Natural killer cell (primary cell): ENCODE data around the gene ALLC. TPM values are rescaled to one million over a fixed set of nuclear protein-coding genes. Genes with fewer than 3 reads are reported as not detected.

Experiments
- ATAC-seq, 3 donors: fragments of 150-1000 bp in 2 of 3; fragments of 200-7000 bp in 1 of 3; cut with Tn5 transposase; 1 replicate in 1 of 3; 2 replicates in 2 of 3; pipeline ENCODE4 v1.10.0; 2021; ENCODE audit warnings: mild to moderate bottlenecking in 2 of 3, moderate library complexity in 2 of 3
- DNase-seq, 2 donors: peaks; one replicate each; pipeline versions ENCODE4 v3.0.0 to v3.0.0-alpha.2; 2013 to 2021; ENCODE audit warnings: mixed read lengths in 1 of 2
- H3K27ac ChIP-seq: one replicate; pipeline ENCODE4 v1.5.1; 2013; ENCODE audit warnings: mild to moderate bottlenecking, low read length
- H3K27me3 ChIP-seq: one replicate; pipeline ENCODE4 v1.6.1; 2013; ENCODE audit warnings: low read length; ENCODE audit not compliant: control insufficient read depth, insufficient read depth
- H3K36me3 ChIP-seq: one replicate; pipeline ENCODE4 v1.6.1; 2013; ENCODE audit warnings: low read length; ENCODE audit not compliant: control insufficient read depth, insufficient read depth
- H3K4me1 ChIP-seq: one replicate; pipeline ENCODE4 v1.6.1; 2013; ENCODE audit warnings: low read length; ENCODE audit not compliant: control insufficient read depth, insufficient read depth
- H3K4me3 ChIP-seq: one replicate; pipeline ENCODE4 v1.5.1; 2013; ENCODE audit warnings: low read length
- H3K9me3 ChIP-seq: one replicate; pipeline ENCODE4 v1.6.1; 2013; ENCODE audit warnings: low read length; ENCODE audit not compliant: control insufficient read depth, insufficient read depth
- H3K27ac Mint-ChIP-seq, 2 donors: one replicate each; pipeline ENCODE4 v1.8.0; 2022; ENCODE audit warnings: mild to moderate bottlenecking in 2 of 2, mixed read lengths in 2 of 2, moderate library complexity in 1 of 2
- H3K27me3 Mint-ChIP-seq, 2 donors: one replicate each; pipeline ENCODE4 v1.8.0; 2022; ENCODE audit warnings: low read depth in 2 of 2, mixed read lengths in 2 of 2
- H3K36me3 Mint-ChIP-seq: one replicate; pipeline ENCODE4 v1.8.0; 2022; ENCODE audit warnings: mixed read lengths
- H3K4me1 Mint-ChIP-seq, 2 donors: one replicate each; pipeline ENCODE4 v1.8.0; 2022; ENCODE audit warnings: mixed read lengths in 2 of 2
- H3K4me3 Mint-ChIP-seq: one replicate; pipeline ENCODE4 v1.8.0; 2022; ENCODE audit warnings: mild to moderate bottlenecking, moderate library complexity, mixed read lengths
- H3K9me3 Mint-ChIP-seq, 2 donors: one replicate each; pipeline ENCODE4 v1.8.0; 2022; ENCODE audit warnings: mixed read lengths in 2 of 2
- CTCF ChIP-seq: fragments of 200-600 bp; IDR thresholded peaks from one replicate; pipeline ENCODE4 v1.8.0; 2022; ENCODE audit warnings: antibody characterized with exemption
- WGBS: methylation state at CpG from one replicate; pipeline ENCODE4 v1.1.7; 2013; ENCODE audit warnings: missing lambda C conversion rate; ENCODE audit not compliant: insufficient coverage; 5-methylcytosine and 5-hydroxymethylcytosine counted together
- intact Hi-C: fragments of 100-400 bp; cut with micrococcal nuclease; formaldehyde crosslinking; loops from one replicate; pipeline ENCODE4 v1.14.2; 2022
- total RNA-seq, 4 donors: library from RNA; stranded (reverse); fragments of 120-200 nt in 1 of 4; gene quantifications; one replicate each; pipeline versions ENCODE4 v1.2.3 to v1.2.4, GENCODE V29; 2013 to 2022

Gene ALLC
- total RNA-seq, 3 donors from 2014 or later (not counting 1 experiment from before 2014, with no cell fraction given) = not detected

- Histone ChIP-seq H3K4me3 (no peak overlapping the region), H3K4me1 (no peaks in the 10 kb centered on the region), H3K9me3 (no peaks in the 10 kb centered on the region), H3K36me3 (no peaks in the 10 kb centered on the region), H3K27ac (no peak overlapping the region), H3K27me3 (no peaks in the 10 kb centered on the region)
- H3K27me3 Mint-ChIP-seq = peaks cover 7 to 9% of the 10 kb centered on the region in 2 donors
- H3K27ac Mint-ChIP-seq = no peak overlapping the region
- ATAC-seq (no peak), DNase-seq (no peak)
- intact Hi-C loops = no loop called here
- H3K36me3 Mint-ChIP-seq = no peaks in the 10 kb centered on the region
- H3K4me3 Mint-ChIP-seq = no peak overlapping the region
- H3K4me1 Mint-ChIP-seq = no peaks in the 10 kb centered on the region
- no peak for TF ChIP-seq CTCF
- H3K9me3 Mint-ChIP-seq = no peaks in the 10 kb centered on the region
- 80% methylated on average over 2 of the region's 3 CpGs for WGBS
These were observed 80.5 kb downstream of the ALLC start for GRCh38 chr2:3738454-3738853.

- no peaks in the 10 kb centered on the region for H3K27me3 ChIP-seq
- ATAC-seq = no peak
- no peak overlapping the region for H3K4me3 ChIP-seq
- intact Hi-C loops = no loop called here
- peaks cover 7 to 11% of the 10 kb centered on the region in 2 donors for H3K27me3 Mint-ChIP-seq
- no peak overlapping the region for H3K27ac Mint-ChIP-seq
- H3K36me3 Mint-ChIP-seq = no peaks in the 10 kb centered on the region
- no peak for DNase-seq
- H3K9me3 Mint-ChIP-seq = no peaks in the 10 kb centered on the region
- TF ChIP-seq CTCF = no peak
- H3K4me1 Mint-ChIP-seq = no peaks in the 10 kb centered on the region
- no peak overlapping the region for H3K27ac ChIP-seq
- H3K4me3 Mint-ChIP-seq = no peak overlapping the region
- no peaks in the 10 kb centered on the region for H3K9me3 ChIP-seq
- no peaks in the 10 kb centered on the region for H3K4me1 ChIP-seq
- 94% methylated on average over 19 of the region's 19 CpGs for WGBS
- no peaks in the 10 kb centered on the region for H3K36me3 ChIP-seq
These were observed 81.3 kb downstream of the ALLC start for GRCh38 chr2:3739313-3739712.

GRCh38 chr2:3741396-3741795, 83.4 kb downstream of the ALLC start:
- Histone ChIP-seq H3K27ac (no peak overlapping the region), H3K36me3 (no peaks in the 10 kb centered on the region), H3K4me3 (no peak overlapping the region), H3K4me1 (no peaks in the 10 kb centered on the region), H3K9me3 (no peaks in the 10 kb centered on the region), H3K27me3 (no peaks in the 10 kb centered on the region)
- no peak for TF ChIP-seq CTCF
- H3K4me1 Mint-ChIP-seq = no peaks in the 10 kb centered on the region
- intact Hi-C loops = no loop called here
- no peak overlapping the region for H3K27ac Mint-ChIP-seq
- 13% methylated on average over 8 of the region's 8 CpGs for WGBS
- DNase-seq (no peak), ATAC-seq (no peak)
- H3K9me3 Mint-ChIP-seq = no peaks in the 10 kb centered on the region
- no peaks in the 10 kb centered on the region for H3K36me3 Mint-ChIP-seq
- H3K27me3 Mint-ChIP-seq = peaks cover 5 to 7% of the 10 kb centered on the region in 2 donors
- no peak overlapping the region for H3K4me3 Mint-ChIP-seq

GRCh38 chr2:3741867-3742602, 84.0 kb downstream of the ALLC start:
- Mint-ChIP-seq H3K27ac (no peak overlapping the region), H3K4me3 (no peak overlapping the region), H3K36me3 (no peaks in the 10 kb centered on the region), H3K4me1 (no peaks in the 10 kb centered on the region), H3K9me3 (no peaks in the 10 kb centered on the region), H3K27me3 (peaks cover 5 to 7% of the 10 kb centered on the region in 2 donors)
- ATAC-seq = no peak
- Histone ChIP-seq H3K27me3 (no peaks in the 10 kb centered on the region), H3K4me1 (no peaks in the 10 kb centered on the region), H3K36me3 (no peaks in the 10 kb centered on the region), H3K4me3 (no peak overlapping the region), H3K27ac (no peak overlapping the region), H3K9me3 (no peaks in the 10 kb centered on the region)
- intact Hi-C loops = no loop called here
- TF ChIP-seq CTCF = no peak
- WGBS = 93% methylated on average over 13 of the region's 13 CpGs
- no peak for DNase-seq
